K562 (cell line): ENCODE data around the gene CYP2A6.

Experiments used
- BRF1 ChIP-seq: IDR thresholded peaks from 3 replicates; pipeline ENCODE4 v1.6.1; 2011; ENCODE audit warnings: borderline replicate concordance, mild to moderate bottlenecking; ENCODE audit not compliant: insufficient read length; ENCODE audit errors: extremely low read depth
- CBX5 ChIP-seq: IDR thresholded peaks from 2 replicates; pipeline ENCODE4 v1.6.1; 2014; ENCODE audit warnings: low read depth, borderline replicate concordance
- CC2D1A ChIP-seq: fragments of 450-650 bp; IDR thresholded peaks from 2 replicates; pipeline ENCODE4 v1.6.1; 2017; ENCODE audit warnings: mild to moderate bottlenecking
- CHD1 ChIP-seq: fragments of 200-600 bp; sonication (generic); IDR thresholded peaks from one replicate; pipeline ENCODE4 v1.6.1; 2012; ENCODE audit warnings: mild to moderate bottlenecking, moderate library complexity, low read length, inconsistent platforms
- CREB3 ChIP-seq: fragments of 450-650 bp; conservative IDR thresholded peaks from 2 replicates; pipeline ENCODE4 v1.6.1; 2016; ENCODE audit warnings: missing genetic modification characterization, low read depth, mild to moderate bottlenecking, missing compliant biosample characterization, moderate library complexity
- CTCF ChIP-seq, 3 experiments: IDR thresholded peaks in 2 of 3; conservative IDR thresholded peaks in 1 of 3; 2 replicates each; pipeline ENCODE4 v1.5.1; 2011 to 2012; ENCODE audit warnings: low read length in 3 of 3, mild to moderate bottlenecking in 3 of 3, control low read depth in 2 of 3, improper control_type of control experiment in 1 of 3, inconsistent platforms in 1 of 3, low read depth in 1 of 3, mixed read lengths in 1 of 3, moderate library complexity in 1 of 3; ENCODE audit not compliant: insufficient read depth in 2 of 3
- E2F5 ChIP-seq: sonication (generic); formaldehyde crosslinking; IDR thresholded peaks from 2 replicates; pipeline ENCODE4 v1.8.0; 2022; ENCODE audit warnings: mild to moderate bottlenecking, missing genetic modification reagents
- EP300 ChIP-seq: IDR thresholded peaks from 2 replicates; pipeline ENCODE4 v1.6.1; 2012; ENCODE audit warnings: low read length, improper control_type of control experiment
- ESRRA ChIP-seq: fragments of 450-650 bp; IDR thresholded peaks from 2 replicates; pipeline ENCODE4 v1.6.1; 2014; ENCODE audit warnings: low read depth, mild to moderate bottlenecking, moderate library complexity, borderline replicate concordance
- NFE2L1 ChIP-seq: fragments of 450-650 bp; IDR thresholded peaks from 2 replicates; pipeline ENCODE4 v1.6.1; 2016; ENCODE audit warnings: missing genetic modification characterization, low read depth, mild to moderate bottlenecking, missing compliant biosample characterization, moderate library complexity, borderline replicate concordance
- ZBED1 ChIP-seq: IDR thresholded peaks from 2 replicates; pipeline ENCODE4 v1.6.1; 2014

- TF ChIP-seq ZBED1 = no peak
- TF ChIP-seq NFE2L1 (tag) = no peak
- no peak for TF ChIP-seq CBX5
- TF ChIP-seq CC2D1A = no peak
- TF ChIP-seq ESRRA = no peak
- no peak for TF ChIP-seq CHD1
- no peak for TF ChIP-seq CREB3 (tag)
- TF ChIP-seq EP300 = no peak
- TF ChIP-seq CTCF (IDR thresholded peaks at IDR 0.05 in 2 of 3, conservative IDR thresholded peaks at IDR 0.05 in 1 of 3; ENCODE audit: insufficient read depth in 2 of 3, low read depth in 1 of 3, low read length in 3 of 3) = no peak
- TF ChIP-seq E2F5 (CRISPR knock-in tag) = no peak
- no peak for TF ChIP-seq BRF1
Observed at GRCh38 chr19:40829205-40829604, 21.0 kb downstream of the CYP2A6 start.
